Calu3 (cell line): ENCODE measurements around the gene FBXW11. TPM values are rescaled to one million over a fixed set of nuclear protein-coding genes. Genes with fewer than 3 reads are reported as not detected.

Source experiments
- BruUV-seq: library from RNA; stranded (reverse); fragments of 400-500 nt; replicated peaks from 2 replicates; lab custom pipeline; 2021; lab: Mats Ljungman, UMichigan
- CTCF ChIA-PET: fragments of 300-600 bp; sonication (Branson Sonifier 250); formaldehyde crosslinking; loops from one replicate; lab custom pipeline; 2022; ENCODE audit warnings: antibody characterized with exemption; lab: Charles Lee
- DNase-seq: peaks from one replicate; pipeline ENCODE4 v3.0.0; 2022
- H3K27ac Mint-ChIP-seq: one replicate; pipeline ENCODE4 v1.8.0; 2022; ENCODE audit warnings: mixed read lengths; ENCODE audit not compliant: unreplicated experiment
- H3K27me3 Mint-ChIP-seq: one replicate; pipeline ENCODE4 v1.8.0; 2022; ENCODE audit warnings: mixed read lengths; ENCODE audit not compliant: unreplicated experiment
- H3K36me3 Mint-ChIP-seq: one replicate; pipeline ENCODE4 v1.8.0; 2022; ENCODE audit warnings: mild to moderate bottlenecking, moderate library complexity, mixed read lengths; ENCODE audit not compliant: insufficient read depth, unreplicated experiment
- H3K4me1 Mint-ChIP-seq: one replicate; pipeline ENCODE4 v1.8.0; 2022; ENCODE audit warnings: mild to moderate bottlenecking, low read depth, mixed read lengths; ENCODE audit not compliant: unreplicated experiment
- H3K4me3 Mint-ChIP-seq: one replicate; pipeline ENCODE4 v1.8.0; 2022; ENCODE audit warnings: mild to moderate bottlenecking, low read depth, moderate library complexity, mixed read lengths; ENCODE audit not compliant: unreplicated experiment
- H3K9me3 Mint-ChIP-seq: one replicate; pipeline ENCODE4 v1.8.0; 2022; ENCODE audit warnings: low read depth, mixed read lengths; ENCODE audit not compliant: unreplicated experiment
- CTCF ChIP-seq: fragments of 200-600 bp; IDR thresholded peaks from one replicate; pipeline ENCODE4 v1.8.0; 2022; ENCODE audit warnings: antibody characterized with exemption; ENCODE audit not compliant: unreplicated experiment
- intact Hi-C: fragments of 100-400 bp; cut with micrococcal nuclease; formaldehyde crosslinking; loops from one replicate; pipeline ENCODE4 v1.10.0; 2022; ENCODE audit not compliant: unreplicated experiment
- total RNA-seq: library from RNA; stranded (reverse); gene quantifications from 2 replicates; pipeline ENCODE4 v1.2.3, GENCODE V29; 2022

Gene FBXW11
- total RNA-seq, 1 experiment from 2014 or later, result 63.3 TPM

GRCh38 chr5:171984748-171985419, 21.6 kb downstream of the FBXW11 start:
- H3K9me3 Mint-ChIP-seq, result no peaks in the 10 kb centered on the region
- peaks cover 6% of the 10 kb centered on the region for H3K36me3 Mint-ChIP-seq
- intact Hi-C loops, result no loop called here
- no peak for DNase-seq
- TF ChIP-seq CTCF, result no peak
- CTCF ChIA-PET, result no interaction called here
- H3K27ac Mint-ChIP-seq, result no peak overlapping the region
- no peak overlapping the region for H3K4me3 Mint-ChIP-seq
- no peaks in the 10 kb centered on the region for H3K27me3 Mint-ChIP-seq
- H3K4me1 Mint-ChIP-seq, result peaks cover 39% of the 10 kb centered on the region
- BruUV-seq, result no TSS peak

DNA sequence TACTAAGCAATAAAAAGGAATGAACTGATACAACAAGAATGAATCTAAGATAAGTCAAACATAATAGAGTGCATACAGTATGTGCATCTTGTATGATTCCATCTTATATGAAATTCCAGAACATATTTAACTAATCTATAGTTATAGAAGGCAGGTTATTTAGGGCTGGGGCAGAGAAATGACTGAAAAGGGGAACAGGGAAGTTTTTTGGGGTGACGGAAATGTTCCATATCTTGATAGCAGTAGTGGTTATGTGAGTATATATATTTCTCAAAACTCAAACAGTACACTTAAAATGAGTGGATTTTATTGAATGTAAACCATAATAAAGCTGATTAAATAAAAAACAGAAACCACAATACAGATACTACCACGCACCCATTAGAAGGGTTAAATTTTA, 24.6 kb downstream of the FBXW11 start:
- Mint-ChIP-seq H3K9me3 (peaks cover 7% of the 10 kb centered on the region), H3K27me3 (no peaks in the 10 kb centered on the region), H3K4me3 (no peak overlapping the region), H3K27ac (no peak overlapping the region), H3K36me3 (peaks cover 4% of the 10 kb centered on the region), H3K4me1 (peaks cover 35% of the 10 kb centered on the region)
- no peak for TF ChIP-seq CTCF
- CTCF ChIA-PET, result no interaction called here
- DNase-seq, result no peak
- no TSS peak for BruUV-seq
- intact Hi-C loops, result no loop called here

DNA sequence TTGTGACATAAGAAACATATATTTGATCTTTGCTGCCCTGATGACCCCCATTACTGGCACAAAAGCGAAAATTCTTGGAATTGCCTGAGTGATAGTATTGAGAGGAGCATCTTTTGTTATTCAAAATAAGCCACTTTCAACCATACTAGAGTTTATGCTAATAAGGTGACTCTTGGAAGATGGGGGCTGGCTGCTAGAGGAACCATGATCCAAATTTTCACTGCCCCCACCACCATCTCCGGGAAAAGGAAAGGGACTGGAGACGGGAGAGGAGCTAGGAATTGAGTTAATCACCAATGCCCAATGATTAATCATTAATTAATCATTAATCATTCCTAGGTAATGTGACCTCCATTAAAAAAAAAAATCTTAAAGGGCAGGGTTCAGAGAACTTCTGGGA, 25.6 kb downstream of the FBXW11 start:
- no peak overlapping the region for H3K27ac Mint-ChIP-seq
- peaks cover 42% of the 10 kb centered on the region for H3K4me1 Mint-ChIP-seq
- no peak for TF ChIP-seq CTCF
- peaks cover 7% of the 10 kb centered on the region for H3K9me3 Mint-ChIP-seq
- no peaks in the 10 kb centered on the region for H3K27me3 Mint-ChIP-seq
- DNase-seq, result no peak
- CTCF ChIA-PET, result no interaction called here
- no TSS peak for BruUV-seq
- H3K4me3 Mint-ChIP-seq, result no peak overlapping the region
- peaks cover 4% of the 10 kb centered on the region for H3K36me3 Mint-ChIP-seq
- intact Hi-C loops, result no loop called here

DNA sequence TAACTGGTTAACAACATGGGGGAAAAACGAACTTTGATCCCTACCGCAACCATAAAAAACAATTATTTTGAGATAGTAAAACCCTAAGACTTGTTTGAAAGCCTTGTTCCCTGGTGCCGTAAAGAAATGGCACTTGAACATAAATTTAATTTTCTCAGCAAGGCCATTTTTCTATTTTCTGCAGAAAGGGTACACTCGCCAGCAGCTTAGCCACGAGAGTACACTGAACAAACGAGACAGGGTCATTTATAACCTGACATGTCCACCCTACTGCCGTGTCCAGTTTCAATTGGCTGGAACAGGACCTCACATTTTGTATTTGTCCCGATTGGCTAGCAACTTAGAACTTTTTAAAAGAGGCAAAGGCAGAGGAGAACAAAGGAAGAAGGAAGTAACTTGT, 26.8 kb downstream of the FBXW11 start:
- intact Hi-C loops, result no loop called here
- no peak overlapping the region for H3K4me3 Mint-ChIP-seq
- H3K4me1 Mint-ChIP-seq, result peaks cover 45% of the 10 kb centered on the region
- no peak overlapping the region for H3K27ac Mint-ChIP-seq
- DNase-seq, result no peak
- no peak for TF ChIP-seq CTCF
- CTCF ChIA-PET, result no interaction called here
- BruUV-seq, result no TSS peak
- H3K27me3 Mint-ChIP-seq, result no peaks in the 10 kb centered on the region
- peaks cover 4% of the 10 kb centered on the region for H3K36me3 Mint-ChIP-seq
- peaks cover 7% of the 10 kb centered on the region for H3K9me3 Mint-ChIP-seq
